HUES48 (cell line): ENCODE data around the gene TM4SF1.

Experiments used
- H3K27ac ChIP-seq: one replicate; pipeline ENCODE4 v1.7.0; 2013; ENCODE audit warnings: low read depth, low read length, inconsistent platforms
- H3K27me3 ChIP-seq: 2 replicates; pipeline ENCODE4 v1.6.1; 2013; ENCODE audit warnings: mild to moderate bottlenecking, low read length; ENCODE audit not compliant: control insufficient read depth, insufficient read depth
- H3K36me3 ChIP-seq: 2 replicates; pipeline ENCODE4 v1.6.1; 2013; ENCODE audit warnings: low read length; ENCODE audit not compliant: control insufficient read depth, insufficient read depth
- H3K4me1 ChIP-seq: 2 replicates; pipeline ENCODE4 v1.6.1; 2013; ENCODE audit warnings: mild to moderate bottlenecking, low read length; ENCODE audit not compliant: control insufficient read depth, insufficient read depth
- H3K4me3 ChIP-seq: 2 replicates; pipeline ENCODE4 v1.5.1; 2013; ENCODE audit warnings: mild to moderate bottlenecking, low read depth, low read length
- H3K9ac ChIP-seq: 2 replicates; pipeline ENCODE4 v1.6.1; 2013; ENCODE audit warnings: mild to moderate bottlenecking, low read depth, low read length, moderate library complexity
- H3K9me3 ChIP-seq: 2 replicates; pipeline ENCODE4 v1.6.1; 2013; ENCODE audit warnings: low read length; ENCODE audit not compliant: control insufficient read depth, insufficient read depth

TM4SF1 gene

GRCh38 chr3:149373235-149374125 is 4.0 kb downstream of the TM4SF1 start:
- no peak overlapping the region for H3K9ac ChIP-seq
- no peaks in the 10 kb centered on the region for H3K36me3 ChIP-seq
- no peak overlapping the region for H3K27ac ChIP-seq
- H3K4me1 ChIP-seq: peaks cover 49% of the 10 kb centered on the region
- H3K27me3 ChIP-seq: no peaks in the 10 kb centered on the region
- H3K9me3 ChIP-seq: no peaks in the 10 kb centered on the region
- H3K4me3 ChIP-seq: no peak overlapping the region

GRCh38 chr3:149371723-149372114 is 5.7 kb downstream of the TM4SF1 start:
- Histone ChIP-seq H3K9me3 (no peaks in the 10 kb centered on the region), H3K36me3 (no peaks in the 10 kb centered on the region), H3K4me1 (peaks cover 51% of the 10 kb centered on the region), H3K9ac (no peak overlapping the region), H3K27me3 (no peaks in the 10 kb centered on the region), H3K27ac (peak overlapping the region; percentile 99), H3K4me3 (no peak overlapping the region)

GRCh38 chr3:149371001-149371722 is 6.3 kb downstream of the TM4SF1 start:
- Histone ChIP-seq H3K27ac (peak overlapping the region; percentile 99), H3K4me3 (no peak overlapping the region), H3K9me3 (no peaks in the 10 kb centered on the region), H3K4me1 (peaks cover 53% of the 10 kb centered on the region), H3K9ac (peak overlapping the region; percentile 30), H3K27me3 (no peaks in the 10 kb centered on the region), H3K36me3 (no peaks in the 10 kb centered on the region)

GRCh38 chr3:149369991-149370866 is 7.2 kb downstream of the TM4SF1 start:
- Histone ChIP-seq H3K4me3 (no peak overlapping the region), H3K9me3 (no peaks in the 10 kb centered on the region), H3K4me1 (peaks cover 53% of the 10 kb centered on the region), H3K27ac (peak overlapping the region; percentile 99), H3K9ac (peak overlapping the region; percentile 55), H3K27me3 (no peaks in the 10 kb centered on the region), H3K36me3 (no peaks in the 10 kb centered on the region)

GRCh38 chr3:149368674-149369497 is 8.6 kb downstream of the TM4SF1 start:
- Histone ChIP-seq H3K9me3 (no peaks in the 10 kb centered on the region), H3K27me3 (no peaks in the 10 kb centered on the region), H3K4me1 (peaks cover 53% of the 10 kb centered on the region), H3K27ac (peak overlapping the region; percentile 99), H3K9ac (0 out of 2 replicates have a peak overlapping the region, but pooled peaks have one; percentile 16), H3K4me3 (no peak overlapping the region; the same call in 1 of the 2 replicates), H3K36me3 (no peaks in the 10 kb centered on the region)

- H3K4me3 ChIP-seq: no peak overlapping the region
- no peaks in the 10 kb centered on the region for H3K9me3 ChIP-seq
- peak overlapping the region; percentile 99 for H3K27ac ChIP-seq
- no peaks in the 10 kb centered on the region for H3K36me3 ChIP-seq
- no peaks in the 10 kb centered on the region for H3K27me3 ChIP-seq
- H3K4me1 ChIP-seq: peaks cover 53% of the 10 kb centered on the region
- H3K9ac ChIP-seq: no peak overlapping the region
Measured at GRCh38 chr3:149368201-149368673, 9.2 kb downstream of the TM4SF1 start.

GRCh38 chr3:149366941-149367840 is 10.3 kb downstream of the TM4SF1 start:
- Histone ChIP-seq H3K27ac (peak overlapping the region; percentile 58), H3K9ac (no peak overlapping the region), H3K27me3 (no peaks in the 10 kb centered on the region), H3K9me3 (no peaks in the 10 kb centered on the region), H3K4me3 (no peak overlapping the region), H3K36me3 (no peaks in the 10 kb centered on the region), H3K4me1 (peaks cover 54% of the 10 kb centered on the region)

GRCh38 chr3:149366031-149366430 is 11.4 kb downstream of the TM4SF1 start:
- H3K27ac ChIP-seq: no peak overlapping the region
- no peak overlapping the region for H3K9ac ChIP-seq
- H3K9me3 ChIP-seq: no peaks in the 10 kb centered on the region
- no peaks in the 10 kb centered on the region for H3K36me3 ChIP-seq
- peaks cover 51% of the 10 kb centered on the region for H3K4me1 ChIP-seq
- no peaks in the 10 kb centered on the region for H3K27me3 ChIP-seq
- H3K4me3 ChIP-seq: no peak overlapping the region

- no peak overlapping the region for H3K9ac ChIP-seq
- no peak overlapping the region for H3K4me3 ChIP-seq
- no peaks in the 10 kb centered on the region for H3K9me3 ChIP-seq
- peaks cover 37% of the 10 kb centered on the region for H3K4me1 ChIP-seq
- H3K36me3 ChIP-seq: no peaks in the 10 kb centered on the region
- H3K27ac ChIP-seq: no peak overlapping the region
- no peaks in the 10 kb centered on the region for H3K27me3 ChIP-seq
Measured at GRCh38 chr3:149364624-149365023, 12.8 kb downstream of the TM4SF1 start.
